HFFc6 (cell line): Measurements from ENCODE around the gene RPS3. TPM values are rescaled to one million over a fixed set of nuclear protein-coding genes. Genes with fewer than 3 reads are reported as not detected.

Experiments
- DNase-seq: peaks from one replicate; pipeline ENCODE4 v3.0.0-alpha.2; 2018
- H3K27ac Mint-ChIP-seq: 2 replicates; pipeline ENCODE4 v1.8.0; 2020; ENCODE audit warnings: mild to moderate bottlenecking, mixed read lengths
- H3K27me3 Mint-ChIP-seq: 2 replicates; pipeline ENCODE4 v1.8.0; 2021; ENCODE audit warnings: mild to moderate bottlenecking, moderate library complexity, mixed read lengths; ENCODE audit not compliant: insufficient read depth
- H3K36me3 Mint-ChIP-seq: 2 replicates; pipeline ENCODE4 v1.8.0; 2021; ENCODE audit warnings: low read depth, mixed read lengths
- H3K4me1 Mint-ChIP-seq: 2 replicates; pipeline ENCODE4 v1.8.0; 2020; ENCODE audit warnings: low read depth, mixed read lengths
- H3K4me3 Mint-ChIP-seq: 2 replicates; pipeline ENCODE4 v1.8.0; 2020; ENCODE audit warnings: mild to moderate bottlenecking, moderate library complexity, mixed read lengths
- H3K9me3 Mint-ChIP-seq: 2 replicates; pipeline ENCODE4 v1.8.0; 2020; ENCODE audit warnings: mild to moderate bottlenecking, mixed read lengths
- total RNA-seq, 6 experiments: library from RNA; stranded (reverse); fragmentation: NEBNext Ultra II Directional; extraction: Animal tissue kit (Norgen Biotek cat#: 25700); gene quantifications; 2 replicates in 1 of 6; 3 replicates in 5 of 6; pipeline ENCODE4 v1.2.3, GENCODE V29; 2021
- TF ChIP-seq, protein P1 (sequence below): fragments of 200-600 bp; sonication (generic); IDR thresholded peaks from 2 replicates; pipeline ENCODE4 v1.5.0; 2021; ENCODE audit warnings: antibody characterized with exemption, mild to moderate bottlenecking

Gene RPS3
- total RNA-seq, 6 experiments from 2014 or later: 1,897 to 2,167 (median 1,932) TPM

DNA sequence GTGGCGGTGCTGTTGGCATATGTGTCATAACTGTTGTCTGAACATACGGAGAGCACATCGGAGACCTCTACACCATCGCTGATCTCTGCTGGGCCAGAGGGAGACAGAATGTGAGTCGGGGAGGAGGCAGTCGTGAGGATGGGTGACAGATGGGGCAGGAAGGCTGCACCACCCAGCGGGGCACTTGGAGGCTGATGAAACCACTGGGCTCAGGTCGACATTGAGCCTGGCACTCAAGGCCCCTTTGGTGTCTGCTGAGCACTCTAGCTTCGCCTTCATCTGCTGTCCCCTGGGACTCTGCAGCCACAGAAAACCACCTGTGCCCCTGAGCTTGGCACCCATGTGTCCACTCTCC, 36.2 kb downstream of the RPS3 start:
- DNase-seq: no peak
- no peak overlapping the region for H3K27ac Mint-ChIP-seq
- peaks cover 40% of the 10 kb centered on the region for H3K27me3 Mint-ChIP-seq
- no peak overlapping the region for H3K4me3 Mint-ChIP-seq
- TF ChIP-seq, protein P1, sequence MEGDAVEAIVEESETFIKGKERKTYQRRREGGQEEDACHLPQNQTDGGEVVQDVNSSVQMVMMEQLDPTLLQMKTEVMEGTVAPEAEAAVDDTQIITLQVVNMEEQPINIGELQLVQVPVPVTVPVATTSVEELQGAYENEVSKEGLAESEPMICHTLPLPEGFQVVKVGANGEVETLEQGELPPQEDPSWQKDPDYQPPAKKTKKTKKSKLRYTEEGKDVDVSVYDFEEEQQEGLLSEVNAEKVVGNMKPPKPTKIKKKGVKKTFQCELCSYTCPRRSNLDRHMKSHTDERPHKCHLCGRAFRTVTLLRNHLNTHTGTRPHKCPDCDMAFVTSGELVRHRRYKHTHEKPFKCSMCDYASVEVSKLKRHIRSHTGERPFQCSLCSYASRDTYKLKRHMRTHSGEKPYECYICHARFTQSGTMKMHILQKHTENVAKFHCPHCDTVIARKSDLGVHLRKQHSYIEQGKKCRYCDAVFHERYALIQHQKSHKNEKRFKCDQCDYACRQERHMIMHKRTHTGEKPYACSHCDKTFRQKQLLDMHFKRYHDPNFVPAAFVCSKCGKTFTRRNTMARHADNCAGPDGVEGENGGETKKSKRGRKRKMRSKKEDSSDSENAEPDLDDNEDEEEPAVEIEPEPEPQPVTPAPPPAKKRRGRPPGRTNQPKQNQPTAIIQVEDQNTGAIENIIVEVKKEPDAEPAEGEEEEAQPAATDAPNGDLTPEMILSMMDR: no peak
- H3K36me3 Mint-ChIP-seq: no peaks in the 10 kb centered on the region
- peaks cover 15% of the 10 kb centered on the region for H3K4me1 Mint-ChIP-seq
- H3K9me3 Mint-ChIP-seq: peaks cover 2% of the 10 kb centered on the region; the same call in 1 of the 2 replicates

DNA sequence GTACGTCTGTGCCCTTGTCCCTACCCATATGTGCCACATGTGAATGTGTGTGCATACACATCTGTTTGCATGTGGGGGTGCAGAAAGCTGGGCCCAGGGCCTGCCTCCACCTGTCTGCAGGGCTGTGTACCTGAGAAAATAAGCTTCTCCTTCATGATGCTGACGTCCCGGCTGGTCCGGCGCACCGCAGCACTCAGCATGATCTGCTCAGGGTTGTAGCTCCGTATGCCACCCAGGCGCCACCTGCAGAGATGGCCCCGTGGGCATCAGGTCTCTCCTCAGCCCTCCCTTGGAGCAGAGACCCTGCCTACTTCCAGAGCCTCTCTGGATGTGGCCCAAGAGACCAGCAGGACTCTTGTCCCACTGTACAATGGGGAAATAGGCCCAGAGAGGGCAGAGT, 37.5 kb downstream of the RPS3 start:
- DNase-seq: no peak
- no peaks in the 10 kb centered on the region for H3K9me3 Mint-ChIP-seq
- peaks cover 15% of the 10 kb centered on the region for H3K4me1 Mint-ChIP-seq
- H3K27me3 Mint-ChIP-seq: peaks cover 33% of the 10 kb centered on the region
- no peak overlapping the region for H3K27ac Mint-ChIP-seq
- TF ChIP-seq, protein P1: no peak
- H3K4me3 Mint-ChIP-seq: no peak overlapping the region
- H3K36me3 Mint-ChIP-seq: no peaks in the 10 kb centered on the region

DNA sequence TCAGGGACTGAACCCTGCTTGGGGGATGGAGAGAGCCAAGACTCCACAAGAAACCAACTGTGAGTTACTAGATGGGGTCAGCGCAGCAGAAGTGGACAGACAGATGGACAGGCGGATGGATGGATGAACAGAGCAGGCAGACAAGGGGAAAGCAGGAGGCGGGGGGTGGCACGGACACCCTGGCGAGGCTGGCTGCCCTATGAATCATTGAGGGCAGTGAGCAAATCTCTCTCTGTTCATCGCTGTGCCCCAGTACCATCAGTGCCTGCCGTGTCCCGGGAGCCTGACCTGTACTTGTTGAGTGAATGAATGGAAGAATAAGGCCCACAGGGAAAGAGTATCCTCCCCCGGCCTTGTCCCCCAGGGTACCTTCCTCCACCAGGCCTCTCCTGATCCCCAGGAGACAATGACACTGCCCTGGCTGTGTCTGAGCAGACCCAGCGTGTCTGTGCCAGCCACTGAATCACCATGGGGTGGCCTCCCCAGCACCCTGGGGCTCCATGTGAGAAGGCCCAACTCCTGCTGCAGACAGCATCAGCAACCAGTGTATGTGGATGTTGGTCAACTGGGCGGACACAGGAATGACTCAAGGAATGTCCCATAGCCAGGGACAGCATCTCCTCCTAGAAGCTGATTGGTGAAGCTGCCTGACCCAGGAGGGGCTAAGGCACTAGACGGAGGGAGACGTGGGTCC, 38.8 kb downstream of the RPS3 start:
- TF ChIP-seq, protein P1: no peak
- peak; percentile 48 for DNase-seq
- Mint-ChIP-seq H3K27ac (no peak overlapping the region; the same call in 1 of the 2 replicates), H3K4me3 (no peak overlapping the region), H3K27me3 (peaks cover 30% of the 10 kb centered on the region), H3K9me3 (no peaks in the 10 kb centered on the region), H3K4me1 (peaks cover 15% of the 10 kb centered on the region), H3K36me3 (no peaks in the 10 kb centered on the region)

DNA sequence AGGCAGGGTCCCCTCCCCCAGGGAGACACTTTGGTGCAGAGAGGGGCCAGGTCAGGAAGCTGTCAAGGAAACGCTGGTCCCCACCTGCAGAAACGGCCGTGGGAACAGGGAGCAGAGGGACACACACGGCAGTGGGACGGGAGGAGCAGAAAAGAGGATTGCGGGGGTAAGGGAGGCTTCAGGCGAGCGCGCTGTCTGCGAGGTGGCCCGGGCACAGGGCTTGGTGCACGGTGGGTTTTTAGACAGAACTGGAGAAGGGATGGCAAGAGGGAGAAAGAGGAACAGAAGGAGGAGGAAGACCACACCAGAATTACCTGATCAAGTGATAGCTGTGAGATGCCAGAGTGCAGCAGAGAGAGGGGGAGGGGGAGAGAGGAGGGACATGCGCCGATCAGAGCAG, 39.7 kb downstream of the RPS3 start:
- H3K27ac Mint-ChIP-seq: no peak overlapping the region
- peaks cover 28% of the 10 kb centered on the region for H3K27me3 Mint-ChIP-seq
- TF ChIP-seq, protein P1: no peak
- peaks cover 15% of the 10 kb centered on the region for H3K4me1 Mint-ChIP-seq
- no peak for DNase-seq
- H3K9me3 Mint-ChIP-seq: no peaks in the 10 kb centered on the region
- no peak overlapping the region for H3K4me3 Mint-ChIP-seq
- H3K36me3 Mint-ChIP-seq: no peaks in the 10 kb centered on the region

DNA sequence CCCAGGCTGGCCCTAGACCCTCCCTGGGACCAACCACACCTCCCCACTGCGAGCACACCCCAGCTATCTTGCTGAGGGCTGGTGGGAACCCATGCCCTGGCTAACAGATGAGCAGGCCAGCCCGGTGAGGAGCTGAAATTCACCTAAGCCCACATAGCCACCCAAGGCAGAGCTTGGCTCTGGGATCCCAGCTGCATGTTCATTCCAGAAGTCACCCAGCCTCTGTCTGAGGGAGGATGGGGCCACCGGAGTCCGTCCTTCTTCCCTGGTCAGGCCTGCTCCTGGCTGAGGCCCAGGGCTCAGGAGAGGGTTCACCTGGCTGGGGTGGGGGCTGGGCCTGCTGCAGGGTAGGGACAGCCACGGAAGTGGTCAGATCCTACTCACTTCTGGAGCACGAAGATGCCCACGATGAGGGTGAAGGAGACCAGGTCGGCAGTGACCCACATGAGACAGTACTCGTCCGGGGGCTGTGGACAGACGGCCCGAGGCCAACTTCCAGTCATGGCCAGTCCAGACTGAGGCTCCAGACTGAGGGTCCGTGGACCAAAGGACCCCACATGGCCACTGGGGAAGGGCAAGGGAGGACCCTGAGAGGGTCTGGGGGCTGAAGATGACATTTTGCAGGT, 40.3 kb downstream of the RPS3 start:
- Mint-ChIP-seq H3K27ac (no peak overlapping the region), H3K4me3 (no peak overlapping the region), H3K36me3 (no peaks in the 10 kb centered on the region), H3K4me1 (peaks cover 15% of the 10 kb centered on the region), H3K27me3 (peaks cover 31% of the 10 kb centered on the region), H3K9me3 (no peaks in the 10 kb centered on the region)
- TF ChIP-seq, protein P1: no peak
- no peak for DNase-seq
